HEK293 (cell line): Measurements from ENCODE around the gene INHA.

Experiments used
- CTCF ChIA-PET: fragments of 350-600 bp; formaldehyde crosslinking; extraction: SDS; loops from one replicate; lab custom pipeline; 2021; ENCODE audit warnings: antibody characterized with exemption; lab: Yijun Ruan, JAX
- POLR2A ChIA-PET: fragments of 300-600 bp; formaldehyde crosslinking; extraction: SDS; loops from one replicate; lab custom pipeline; 2020; ENCODE audit warnings: antibody characterized with exemption, inconsistent platforms; lab: Yijun Ruan, JAX
- H3K27ac ChIP-seq: fragments of 200-500 bp; sonication (Bioruptor generic); 2 replicates; pipeline ENCODE4 v1.5.1; 2014; ENCODE audit warnings: low read depth, low read length, control low read depth, inconsistent platforms; ENCODE audit errors: extremely low read depth
- H3K36me3 ChIP-seq, 2 experiments: fragments of 200-500 bp in 1 of 2; sonication (Bioruptor generic) in 1 of 2; 1 replicate in 1 of 2; 2 replicates in 1 of 2; pipeline ENCODE4 v1.5.1; 2014 to 2017; ENCODE audit warnings: inconsistent platforms in 2 of 2, low read length in 2 of 2; ENCODE audit not compliant: control insufficient read depth in 2 of 2, insufficient read depth in 1 of 2
- H3K4me1 ChIP-seq: fragments of 200-500 bp; sonication (Bioruptor generic); 2 replicates; pipeline ENCODE4 v1.5.1; 2014; ENCODE audit warnings: mild to moderate bottlenecking, low read length, inconsistent platforms; ENCODE audit not compliant: control insufficient read depth, insufficient read depth
- H3K4me3 ChIP-seq: 2 replicates; pipeline ENCODE4 v1.5.1; 2011; ENCODE audit warnings: low read depth, mild to moderate bottlenecking, control low read depth, low read length, moderate library complexity
- H3K9me3 ChIP-seq: fragments of 200-500 bp; sonication (Bioruptor generic); 2 replicates; pipeline ENCODE4 v1.5.1; 2014; ENCODE audit warnings: low read depth, low read length, inconsistent platforms; ENCODE audit not compliant: control insufficient read depth, insufficient read depth
- GLIS1 ChIP-seq: fragments of 450-650 bp; formaldehyde crosslinking; IDR thresholded peaks from 2 replicates; pipeline ENCODE4 v1.5.1; 2016; ENCODE audit warnings: missing biosample characterization, missing genetic modification characterization
- GLIS2 ChIP-seq: fragments of 450-650 bp; formaldehyde crosslinking; IDR thresholded peaks from 2 replicates; pipeline ENCODE4 v1.5.1; 2016; ENCODE audit warnings: missing biosample characterization, missing genetic modification characterization
- KLF10 ChIP-seq: fragments of 450-650 bp; IDR thresholded peaks from 2 replicates; pipeline ENCODE4 v1.5.1; 2018; ENCODE audit warnings: missing biosample characterization, mild to moderate bottlenecking, missing genetic modification characterization
- KLF16 ChIP-seq: fragments of 450-650 bp; formaldehyde crosslinking; IDR thresholded peaks from 2 replicates; pipeline ENCODE4 v1.5.1; 2017; ENCODE audit warnings: missing biosample characterization, missing genetic modification characterization
- MYNN ChIP-seq: fragments of 450-650 bp; formaldehyde crosslinking; IDR thresholded peaks from 2 replicates; pipeline ENCODE4 v1.5.1; 2016; ENCODE audit warnings: missing biosample characterization, missing genetic modification characterization, borderline replicate concordance
- SCRT2 ChIP-seq: fragments of 450-650 bp; formaldehyde crosslinking; IDR thresholded peaks from 2 replicates; pipeline ENCODE4 v1.5.1; 2016; ENCODE audit warnings: missing biosample characterization, missing genetic modification characterization
- SP2 ChIP-seq: fragments of 450-650 bp; formaldehyde crosslinking; IDR thresholded peaks from 2 replicates; pipeline ENCODE4 v1.5.1; 2016; ENCODE audit warnings: missing biosample characterization, missing genetic modification characterization
- ZBTB1 ChIP-seq: fragments of 450-650 bp; formaldehyde crosslinking; IDR thresholded peaks from 2 replicates; pipeline ENCODE4 v1.5.1; 2016; ENCODE audit warnings: missing biosample characterization, missing genetic modification characterization
- ZBTB17 ChIP-seq: fragments of 450-650 bp; formaldehyde crosslinking; IDR thresholded peaks from 2 replicates; pipeline ENCODE4 v1.5.1; 2016; ENCODE audit warnings: missing biosample characterization, missing genetic modification characterization
- ZBTB20 ChIP-seq: fragments of 450-650 bp; formaldehyde crosslinking; IDR thresholded peaks from 2 replicates; pipeline ENCODE4 v1.5.1; 2016; ENCODE audit warnings: missing biosample characterization, missing genetic modification characterization
- ZBTB26 ChIP-seq: fragments of 450-650 bp; formaldehyde crosslinking; optimal IDR thresholded peaks from 2 replicates; pipeline ENCODE3; 2016; ENCODE audit warnings: missing biosample characterization, mild to moderate bottlenecking, missing genetic modification characterization
- ZBTB7A ChIP-seq: fragments of 450-650 bp; formaldehyde crosslinking; IDR thresholded peaks from 2 replicates; pipeline ENCODE4 v1.5.1; 2016; ENCODE audit warnings: low read depth, missing biosample characterization, missing genetic modification characterization
- ZBTB8A ChIP-seq: fragments of 450-650 bp; formaldehyde crosslinking; IDR thresholded peaks from 2 replicates; pipeline ENCODE4 v1.5.1; 2016; ENCODE audit warnings: missing biosample characterization, missing genetic modification characterization
- ZEB2 ChIP-seq: fragments of 450-650 bp; formaldehyde crosslinking; IDR thresholded peaks from 2 replicates; pipeline ENCODE4 v1.5.1; 2016; ENCODE audit warnings: missing biosample characterization, missing genetic modification characterization
- ZFP41 ChIP-seq: fragments of 450-650 bp; formaldehyde crosslinking; IDR thresholded peaks from 2 replicates; pipeline ENCODE4 v1.5.1; 2016; ENCODE audit warnings: missing biosample characterization, missing genetic modification characterization, borderline replicate concordance
- ZNF155 ChIP-seq: fragments of 450-650 bp; formaldehyde crosslinking; IDR thresholded peaks from 2 replicates; pipeline ENCODE4 v1.5.1; 2016; ENCODE audit warnings: missing biosample characterization, missing genetic modification characterization
- ZNF16 ChIP-seq: fragments of 450-650 bp; formaldehyde crosslinking; IDR thresholded peaks from 2 replicates; pipeline ENCODE4 v1.5.1; 2016; ENCODE audit warnings: low read depth, missing biosample characterization, missing genetic modification characterization
- ZNF169 ChIP-seq: fragments of 450-650 bp; formaldehyde crosslinking; IDR thresholded peaks from 2 replicates; pipeline ENCODE4 v1.5.1; 2016; ENCODE audit warnings: missing biosample characterization, missing genetic modification characterization
- ZNF174 ChIP-seq: fragments of 450-650 bp; formaldehyde crosslinking; IDR thresholded peaks from 2 replicates; pipeline ENCODE4 v1.5.0; 2017; ENCODE audit warnings: missing biosample characterization, mild to moderate bottlenecking, missing genetic modification characterization
- ZNF184 ChIP-seq: fragments of 450-650 bp; IDR thresholded peaks from 2 replicates; pipeline ENCODE4 v1.5.1; 2018; ENCODE audit warnings: missing biosample characterization, mild to moderate bottlenecking, missing genetic modification characterization
- ZNF274 ChIP-seq, 2 experiments: fragments of 200-500 bp in 1 of 2; fragments of 450-650 bp in 1 of 2; sonication (Bioruptor generic) in 1 of 2; formaldehyde crosslinking in 1 of 2; IDR thresholded peaks; 2 replicates each; pipeline versions ENCODE4 v1.5.1 to v1.6.1; 2014 to 2016; ENCODE audit warnings: borderline replicate concordance in 1 of 2, inconsistent platforms in 1 of 2, low read length in 1 of 2, missing biosample characterization in 1 of 2, missing genetic modification characterization in 1 of 2
- ZNF350 ChIP-seq: fragments of 450-650 bp; formaldehyde crosslinking; IDR thresholded peaks from 2 replicates; pipeline ENCODE4 v1.5.0; 2017; ENCODE audit warnings: missing biosample characterization, mild to moderate bottlenecking, missing genetic modification characterization
- ZNF423 ChIP-seq: fragments of 450-650 bp; formaldehyde crosslinking; IDR thresholded peaks from 2 replicates; pipeline ENCODE4 v1.5.1; 2016; ENCODE audit warnings: missing biosample characterization, missing genetic modification characterization
- ZNF514 ChIP-seq: fragments of 450-650 bp; formaldehyde crosslinking; IDR thresholded peaks from 2 replicates; pipeline ENCODE4 v1.5.1; 2016; ENCODE audit warnings: missing biosample characterization, missing genetic modification characterization
- ZNF555 ChIP-seq: fragments of 450-650 bp; formaldehyde crosslinking; conservative IDR thresholded peaks from 2 replicates; pipeline ENCODE4 v1.5.1; 2017; ENCODE audit warnings: missing biosample characterization, mild to moderate bottlenecking, missing genetic modification characterization, inconsistent platforms
- ZNF600 ChIP-seq: fragments of 450-650 bp; formaldehyde crosslinking; IDR thresholded peaks from 2 replicates; pipeline ENCODE4 v1.5.1; 2016; ENCODE audit warnings: missing biosample characterization, missing genetic modification characterization
- ZNF658 ChIP-seq: fragments of 450-650 bp; formaldehyde crosslinking; IDR thresholded peaks from 2 replicates; pipeline ENCODE4; 2016; ENCODE audit warnings: missing biosample characterization, missing genetic modification characterization
- ZNF664 ChIP-seq: fragments of 450-650 bp; formaldehyde crosslinking; IDR thresholded peaks from 2 replicates; pipeline ENCODE4 v1.5.1; 2016; ENCODE audit warnings: missing biosample characterization, missing genetic modification characterization
- ZXDB ChIP-seq: fragments of 450-650 bp; formaldehyde crosslinking; IDR thresholded peaks from 2 replicates; pipeline ENCODE4 v1.5.1; 2016; ENCODE audit warnings: missing biosample characterization, missing genetic modification characterization
- TF ChIP-seq, protein P1 (sequence below): fragments of 450-650 bp; formaldehyde crosslinking; conservative IDR thresholded peaks from 2 replicates; pipeline ENCODE4 v1.5.1; 2016; ENCODE audit warnings: low read depth, missing biosample characterization, missing genetic modification characterization
- TF ChIP-seq, protein P2 (sequence below): fragments of 450-650 bp; formaldehyde crosslinking; IDR thresholded peaks from 2 replicates; pipeline ENCODE4 v1.5.1; 2016; ENCODE audit warnings: missing biosample characterization, missing genetic modification characterization

Gene INHA

GRCh38 chr2:219542931-219543595 is 29.0 kb upstream of the INHA start:
- POLR2A ChIA-PET: interaction anchor here (0.7 to 2.1 kb wide), 6 partner anchors 9 to 98 kb away, joined by 3 to 18 read pairs (median 7); partner anchors contain the start of genes OBSL1 and STK11IP
- no peaks in the 10 kb centered on the region for H3K9me3 ChIP-seq
- CTCF ChIA-PET: interaction anchor here (0.6 to 7.2 kb wide), 11 partner anchors 9 to 1548 kb away, joined by 3 to 112 read pairs (median 6); a partner anchor contains a TSS
- no peak for TF ChIP-seq ZNF174 (tag by site-specific recombination)
- TF ChIP-seq ZNF514 (tag by site-specific recombination): no peak
- peak; percentile 73 for TF ChIP-seq ZBTB26 (tag by site-specific recombination)
- TF ChIP-seq MYNN (tag by site-specific recombination): no peak
- 0 out of 2 replicates have a peak, but pooled peaks have one; percentile 12 for TF ChIP-seq KLF16 (tag by site-specific recombination)
- no peak for TF ChIP-seq ZNF274 (IDR thresholded peaks at IDR 0.05; ENCODE audit: low read length)
- TF ChIP-seq ZNF274 (tag by site-specific recombination; IDR thresholded peaks at IDR 0.05; ENCODE audit: borderline replicate concordance): no peak
- TF ChIP-seq GLIS2 (tag by site-specific recombination): peak; percentile 63
- peak; percentile 32; the same call in 1 of the 2 replicates for TF ChIP-seq ZEB2
- TF ChIP-seq SCRT2: no peak
- TF ChIP-seq ZNF664 (tag by site-specific recombination): no peak
- TF ChIP-seq ZNF423 (tag by site-specific recombination): 0 out of 2 replicates have a peak, but pooled peaks have one; percentile 28
- 0 out of 2 replicates have a peak, but pooled peaks have one; percentile 29 for TF ChIP-seq ZBTB8A (tag by site-specific recombination)
- TF ChIP-seq ZNF169 (tag by site-specific recombination): no peak
- TF ChIP-seq ZBTB7A (tag by site-specific recombination): no peak
- TF ChIP-seq ZNF350: no peak
- no peak for TF ChIP-seq ZNF155
- no peak for TF ChIP-seq ZNF16 (tag by site-specific recombination)
- no peak for TF ChIP-seq ZNF184 (tag by site-specific recombination)
- no peak for TF ChIP-seq ZNF555 (tag by site-specific recombination)
- TF ChIP-seq ZBTB20: peak; percentile 53; the same call in 1 of the 2 replicates
- TF ChIP-seq ZBTB17 (tag by site-specific recombination): peak; percentile 10; the same call in 1 of the 2 replicates
- TF ChIP-seq, protein P1, sequence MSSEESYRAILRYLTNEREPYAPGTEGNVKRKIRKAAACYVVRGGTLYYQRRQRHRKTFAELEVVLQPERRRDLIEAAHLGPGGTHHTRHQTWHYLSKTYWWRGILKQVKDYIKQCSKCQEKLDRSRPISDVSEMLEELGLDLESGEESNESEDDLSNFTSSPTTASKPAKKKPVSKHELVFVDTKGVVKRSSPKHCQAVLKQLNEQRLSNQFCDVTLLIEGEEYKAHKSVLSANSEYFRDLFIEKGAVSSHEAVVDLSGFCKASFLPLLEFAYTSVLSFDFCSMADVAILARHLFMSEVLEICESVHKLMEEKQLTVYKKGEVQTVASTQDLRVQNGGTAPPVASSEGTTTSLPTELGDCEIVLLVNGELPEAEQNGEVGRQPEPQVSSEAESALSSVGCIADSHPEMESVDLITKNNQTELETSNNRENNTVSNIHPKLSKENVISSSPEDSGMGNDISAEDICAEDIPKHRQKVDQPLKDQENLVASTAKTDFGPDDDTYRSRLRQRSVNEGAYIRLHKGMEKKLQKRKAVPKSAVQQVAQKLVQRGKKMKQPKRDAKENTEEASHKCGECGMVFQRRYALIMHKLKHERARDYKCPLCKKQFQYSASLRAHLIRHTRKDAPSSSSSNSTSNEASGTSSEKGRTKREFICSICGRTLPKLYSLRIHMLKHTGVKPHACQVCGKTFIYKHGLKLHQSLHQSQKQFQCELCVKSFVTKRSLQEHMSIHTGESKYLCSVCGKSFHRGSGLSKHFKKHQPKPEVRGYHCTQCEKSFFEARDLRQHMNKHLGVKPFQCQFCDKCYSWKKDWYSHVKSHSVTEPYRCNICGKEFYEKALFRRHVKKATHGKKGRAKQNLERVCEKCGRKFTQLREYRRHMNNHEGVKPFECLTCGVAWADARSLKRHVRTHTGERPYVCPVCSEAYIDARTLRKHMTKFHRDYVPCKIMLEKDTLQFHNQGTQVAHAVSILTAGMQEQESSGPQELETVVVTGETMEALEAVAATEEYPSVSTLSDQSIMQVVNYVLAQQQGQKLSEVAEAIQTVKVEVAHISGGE (tag by site-specific recombination): peak; percentile 71
- TF ChIP-seq ZNF658 (tag by site-specific recombination): no peak
- TF ChIP-seq ZBTB1 (tag by site-specific recombination): no peak
- TF ChIP-seq GLIS1 (tag by site-specific recombination): peak; percentile 88
- peak; percentile 15; the same call in 1 of the 2 replicates for TF ChIP-seq ZXDB
- TF ChIP-seq KLF10 (tag by site-specific recombination): no peak
- TF ChIP-seq, protein P2, sequence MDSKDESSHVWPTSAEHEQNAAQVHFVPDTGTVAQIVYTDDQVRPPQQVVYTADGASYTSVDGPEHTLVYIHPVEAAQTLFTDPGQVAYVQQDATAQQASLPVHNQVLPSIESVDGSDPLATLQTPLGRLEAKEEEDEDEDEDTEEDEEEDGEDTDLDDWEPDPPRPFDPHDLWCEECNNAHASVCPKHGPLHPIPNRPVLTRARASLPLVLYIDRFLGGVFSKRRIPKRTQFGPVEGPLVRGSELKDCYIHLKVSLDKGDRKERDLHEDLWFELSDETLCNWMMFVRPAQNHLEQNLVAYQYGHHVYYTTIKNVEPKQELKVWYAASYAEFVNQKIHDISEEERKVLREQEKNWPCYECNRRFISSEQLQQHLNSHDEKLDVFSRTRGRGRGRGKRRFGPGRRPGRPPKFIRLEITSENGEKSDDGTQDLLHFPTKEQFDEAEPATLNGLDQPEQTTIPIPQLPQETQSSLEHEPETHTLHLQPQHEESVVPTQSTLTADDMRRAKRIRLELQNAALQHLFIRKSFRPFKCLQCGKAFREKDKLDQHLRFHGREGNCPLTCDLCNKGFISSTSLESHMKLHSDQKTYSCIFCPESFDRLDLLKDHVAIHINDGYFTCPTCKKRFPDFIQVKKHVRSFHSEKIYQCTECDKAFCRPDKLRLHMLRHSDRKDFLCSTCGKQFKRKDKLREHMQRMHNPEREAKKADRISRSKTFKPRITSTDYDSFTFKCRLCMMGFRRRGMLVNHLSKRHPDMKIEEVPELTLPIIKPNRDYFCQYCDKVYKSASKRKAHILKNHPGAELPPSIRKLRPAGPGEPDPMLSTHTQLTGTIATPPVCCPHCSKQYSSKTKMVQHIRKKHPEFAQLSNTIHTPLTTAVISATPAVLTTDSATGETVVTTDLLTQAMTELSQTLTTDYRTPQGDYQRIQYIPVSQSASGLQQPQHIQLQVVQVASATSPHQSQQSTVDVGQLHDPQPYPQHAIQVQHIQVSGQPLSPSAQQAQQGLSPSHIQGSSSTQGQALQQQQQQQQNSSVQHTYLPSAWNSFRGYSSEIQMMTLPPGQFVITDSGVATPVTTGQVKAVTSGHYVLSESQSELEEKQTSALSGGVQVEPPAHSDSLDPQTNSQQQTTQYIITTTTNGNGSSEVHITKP: no peak
- peak; percentile 55 for TF ChIP-seq SP2 (tag by site-specific recombination)
- no peak for TF ChIP-seq ZFP41 (tag by site-specific recombination)
- peak; percentile 68 for TF ChIP-seq ZNF600

More at GRCh38 chr2:219542931-219543595, 29.0 kb upstream of the INHA start:
- H3K36me3 ChIP-seq: peaks cover 0 to 34% of the 10 kb centered on the region in 2 experiments; a peak in 1 of 3 replicates
- no peaks in the 10 kb centered on the region for H3K4me1 ChIP-seq
- H3K27ac ChIP-seq: peak overlapping the region; percentile 73; the same call in 1 of the 2 replicates
- H3K4me3 ChIP-seq: peak overlapping the region; percentile 69
